Skeletal muscle satellite cell (primary cell): ENCODE data around the gene PAMR1.
A peak's percentile ranks its signal among the peaks of the same experiment; 100 is the strongest.

Source experiments
- H3K27me3 ChIP-seq: 2 replicates; pipeline ENCODE4 v1.7.0; 2013; ENCODE audit warnings: low read length; ENCODE audit not compliant: control insufficient read depth, insufficient read depth
- H3K36me3 ChIP-seq: 2 replicates; pipeline ENCODE4 v1.7.0; 2013; ENCODE audit warnings: mild to moderate bottlenecking, control low read depth, low read length; ENCODE audit not compliant: insufficient read depth
- H3K4me1 ChIP-seq: 2 replicates; pipeline ENCODE4 v1.7.0; 2013; ENCODE audit warnings: low read length; ENCODE audit not compliant: control insufficient read depth, insufficient read depth
- H3K4me2 ChIP-seq: 2 replicates; pipeline ENCODE4 v1.7.0; 2013; ENCODE audit warnings: mild to moderate bottlenecking, low read length
- H3K4me3 ChIP-seq: 2 replicates; pipeline ENCODE4 v1.7.0; 2013; ENCODE audit warnings: low read length
- H3K9ac ChIP-seq: 2 replicates; pipeline ENCODE4 v1.7.0; 2013; ENCODE audit warnings: mild to moderate bottlenecking, low read depth, low read length, moderate library complexity
- H3K9me3 ChIP-seq: replicated peaks from 2 replicates; pipeline ENCODE4 v1.7.0; 2013; ENCODE audit warnings: mild to moderate bottlenecking, control low read depth, low read length

PAMR1 gene

DNA sequence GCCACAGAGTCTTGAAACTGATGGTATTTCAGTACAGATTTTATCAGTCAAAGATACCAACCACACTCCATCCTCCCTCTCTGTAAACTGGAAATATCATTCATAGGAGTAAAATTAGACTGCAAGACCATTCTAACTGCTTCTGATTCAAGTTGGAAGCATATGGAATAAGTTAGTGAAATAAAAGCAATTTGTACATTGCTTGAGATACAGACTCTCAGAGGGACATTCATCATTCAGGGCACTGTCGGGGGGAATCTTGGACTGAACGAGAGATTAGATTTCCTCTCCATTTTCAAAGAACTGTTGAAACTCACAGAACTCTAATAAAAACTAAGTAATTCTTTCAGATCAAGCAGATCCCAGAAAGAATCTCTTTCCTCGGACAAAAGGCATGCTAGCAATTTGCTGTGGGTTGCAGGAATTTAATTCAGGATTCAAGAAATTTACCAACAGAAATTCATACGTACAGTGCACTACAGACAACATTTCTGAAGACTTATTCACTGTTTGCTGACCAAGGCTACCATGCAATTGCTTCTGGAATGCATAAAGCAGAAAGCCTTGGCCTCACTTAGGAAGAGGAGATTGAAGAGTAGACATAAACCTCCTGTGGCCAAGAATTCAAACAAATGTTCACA is 34.1 kb downstream of the PAMR1 start:
- Histone ChIP-seq H3K27me3 (no peaks in the 10 kb centered on the region), H3K4me3 (peak overlapping the region; percentile 30), H3K4me1 (peaks cover 19% of the 10 kb centered on the region), H3K9ac (peak overlapping the region; percentile 69), H3K4me2 (peak overlapping the region; percentile 61), H3K9me3 (no peaks in the 10 kb centered on the region), H3K36me3 (no peaks in the 10 kb centered on the region)

DNA sequence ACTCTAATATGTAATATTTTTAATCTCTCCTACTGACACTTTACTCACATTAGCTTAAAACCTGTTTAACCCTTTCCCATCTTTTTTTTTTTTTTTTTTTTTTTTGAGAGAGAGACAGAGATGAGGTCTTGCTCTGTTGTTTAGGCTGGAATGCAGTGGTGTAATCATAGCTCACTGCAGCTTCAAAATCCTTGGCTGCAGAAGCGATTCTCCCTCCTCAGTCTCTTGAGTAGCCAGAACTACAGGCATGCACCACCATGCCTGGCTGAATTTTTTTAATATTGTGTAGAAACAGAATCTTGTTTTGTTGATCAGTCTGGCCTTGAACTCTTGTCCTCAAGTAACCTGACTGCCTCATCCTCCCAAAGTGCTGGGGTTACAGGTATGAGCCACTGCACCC is 37.3 kb downstream of the PAMR1 start:
- Histone ChIP-seq H3K4me3 (no peak overlapping the region), H3K4me2 (no peak overlapping the region), H3K27me3 (no peaks in the 10 kb centered on the region), H3K9me3 (peaks cover 1% of the 10 kb centered on the region), H3K4me1 (peaks cover 45% of the 10 kb centered on the region), H3K36me3 (no peaks in the 10 kb centered on the region), H3K9ac (no peak overlapping the region)

DNA sequence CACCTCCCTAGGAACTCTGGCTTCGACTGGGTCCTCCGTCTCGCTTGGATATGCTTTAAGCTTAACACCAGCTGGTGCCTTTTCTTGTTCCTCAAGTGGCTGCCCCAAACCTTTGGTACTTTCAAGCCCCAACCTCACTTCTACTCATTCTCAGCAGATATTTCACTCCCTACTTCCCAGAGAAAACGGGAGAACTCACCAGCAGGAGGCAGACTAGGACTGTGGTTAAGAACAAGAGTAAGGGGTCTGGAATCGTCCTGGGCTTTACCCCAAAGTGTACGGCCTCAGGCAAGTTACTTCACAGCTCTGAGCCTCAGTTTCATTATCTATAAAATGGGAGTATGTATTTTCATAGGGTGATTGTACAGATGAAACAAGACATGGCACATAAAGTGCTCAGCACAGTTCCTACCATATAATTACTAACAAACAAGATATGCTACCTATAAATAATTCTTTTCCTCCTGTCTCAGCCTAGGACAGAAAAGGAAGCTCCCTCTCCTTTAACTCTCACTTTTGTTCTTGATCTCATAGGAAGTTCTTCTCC is 37.8 kb downstream of the PAMR1 start:
- Histone ChIP-seq H3K4me1 (peaks cover 45% of the 10 kb centered on the region), H3K9ac (no peak overlapping the region), H3K27me3 (no peaks in the 10 kb centered on the region), H3K4me3 (no peak overlapping the region), H3K9me3 (peaks cover 6% of the 10 kb centered on the region), H3K36me3 (no peaks in the 10 kb centered on the region), H3K4me2 (no peak overlapping the region)

DNA sequence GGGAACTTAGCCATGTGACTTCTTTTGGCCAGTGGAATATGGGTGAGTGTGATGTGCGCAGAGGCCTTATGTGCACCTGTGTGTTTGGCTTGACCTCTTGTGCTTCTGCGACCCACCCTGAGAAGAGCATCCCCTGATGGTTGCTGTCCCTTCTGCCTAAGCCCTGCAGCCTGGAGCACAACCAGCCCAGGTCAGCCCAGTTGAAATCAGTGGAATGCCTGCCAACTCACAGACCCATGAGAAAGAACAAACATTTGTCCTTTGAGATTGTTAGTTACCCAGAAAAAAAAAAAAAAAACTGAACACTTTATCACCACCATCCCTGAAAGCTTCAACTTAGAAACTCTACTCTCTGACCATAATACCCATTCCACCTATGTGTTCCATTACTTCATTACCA is 38.5 kb downstream of the PAMR1 start:
- Histone ChIP-seq H3K9ac (no peak overlapping the region), H3K4me3 (no peak overlapping the region), H3K4me1 (peaks cover 42% of the 10 kb centered on the region), H3K27me3 (no peaks in the 10 kb centered on the region), H3K4me2 (no peak overlapping the region), H3K9me3 (peaks cover 8% of the 10 kb centered on the region), H3K36me3 (no peaks in the 10 kb centered on the region)

DNA sequence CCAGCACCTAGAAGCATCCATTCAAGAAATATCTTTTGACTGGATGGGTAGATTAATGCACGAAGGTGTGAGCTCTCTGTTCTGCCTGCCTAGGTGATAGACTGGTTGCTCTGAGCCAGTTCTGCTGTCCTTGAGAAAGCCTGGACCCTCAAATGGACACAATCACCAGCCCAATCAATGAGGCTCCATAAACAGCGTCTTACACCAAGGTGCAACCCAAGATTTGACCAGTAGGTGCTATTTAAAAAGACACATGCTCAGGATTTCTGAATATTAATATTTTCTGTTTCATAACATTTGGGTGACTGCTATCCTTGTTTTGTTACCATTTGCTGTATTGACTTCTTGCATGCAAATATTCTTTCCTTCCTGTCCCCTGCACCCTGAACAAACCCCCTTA is 39.0 kb downstream of the PAMR1 start:
- H3K4me1 ChIP-seq: peaks cover 39% of the 10 kb centered on the region
- no peaks in the 10 kb centered on the region for H3K36me3 ChIP-seq
- H3K27me3 ChIP-seq: no peaks in the 10 kb centered on the region
- H3K4me3 ChIP-seq: no peak overlapping the region
- peaks cover 8% of the 10 kb centered on the region for H3K9me3 ChIP-seq
- H3K4me2 ChIP-seq: no peak overlapping the region
- no peak overlapping the region for H3K9ac ChIP-seq

DNA sequence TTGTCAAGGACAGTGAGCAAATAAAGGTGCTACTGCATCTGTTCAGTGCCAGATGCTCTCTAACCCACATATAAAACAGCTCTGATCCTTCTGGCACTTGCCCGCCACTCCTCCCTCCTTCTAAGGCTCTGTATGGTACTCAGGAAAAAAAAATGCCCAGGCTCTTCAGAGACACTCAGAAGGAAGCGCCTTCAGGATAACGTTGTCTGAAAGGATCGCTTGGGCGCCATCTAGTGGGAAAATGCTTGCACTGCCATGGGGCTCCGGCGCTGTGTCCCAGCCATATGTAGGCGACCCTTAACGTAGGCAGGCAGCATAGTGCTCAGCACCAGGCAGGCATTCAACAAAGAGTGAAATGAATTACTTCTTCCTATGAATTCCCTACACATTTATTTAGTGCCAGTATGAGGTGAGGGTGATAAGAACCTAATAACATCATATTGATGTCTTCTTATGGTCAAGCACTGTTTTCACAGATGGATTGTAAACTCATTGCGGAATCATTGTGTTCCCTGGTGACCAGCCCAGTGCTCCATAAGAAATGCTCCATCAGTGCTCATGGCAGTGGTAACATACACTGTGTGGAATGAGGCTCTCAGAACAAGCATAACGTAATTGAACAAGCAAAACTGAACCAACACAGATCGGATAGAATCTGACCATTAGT is 39.6 kb downstream of the PAMR1 start:
- Histone ChIP-seq H3K9me3 (peaks cover 8% of the 10 kb centered on the region), H3K4me2 (no peak overlapping the region), H3K36me3 (no peaks in the 10 kb centered on the region), H3K4me3 (no peak overlapping the region), H3K27me3 (no peaks in the 10 kb centered on the region), H3K9ac (peak overlapping the region; percentile 12), H3K4me1 (peaks cover 33% of the 10 kb centered on the region)

DNA sequence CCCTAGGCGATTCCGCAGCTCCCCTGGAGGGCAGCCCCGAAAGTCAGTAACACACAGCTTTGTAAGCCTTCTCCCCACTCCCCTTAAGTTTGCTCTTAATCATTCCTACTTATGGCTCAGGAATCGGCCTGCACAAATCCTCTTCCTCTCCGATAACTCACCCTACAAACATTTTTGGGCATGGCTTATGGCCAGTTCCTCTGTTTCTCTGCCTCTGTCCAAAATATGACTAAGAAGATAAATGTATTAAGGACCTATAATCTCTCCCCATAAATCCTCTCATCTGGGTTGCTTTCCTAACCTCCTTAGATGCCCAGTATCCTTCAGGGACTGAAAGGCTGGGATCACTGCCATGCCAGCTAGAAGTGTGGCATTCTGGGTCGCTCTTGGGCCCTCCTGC is 41.0 kb downstream of the PAMR1 start:
- Histone ChIP-seq H3K27me3 (no peaks in the 10 kb centered on the region), H3K4me1 (peaks cover 30% of the 10 kb centered on the region), H3K4me3 (no peak overlapping the region), H3K9ac (peak overlapping the region; percentile 49), H3K36me3 (no peaks in the 10 kb centered on the region), H3K9me3 (peaks cover 8% of the 10 kb centered on the region), H3K4me2 (peak overlapping the region; percentile 33)

DNA sequence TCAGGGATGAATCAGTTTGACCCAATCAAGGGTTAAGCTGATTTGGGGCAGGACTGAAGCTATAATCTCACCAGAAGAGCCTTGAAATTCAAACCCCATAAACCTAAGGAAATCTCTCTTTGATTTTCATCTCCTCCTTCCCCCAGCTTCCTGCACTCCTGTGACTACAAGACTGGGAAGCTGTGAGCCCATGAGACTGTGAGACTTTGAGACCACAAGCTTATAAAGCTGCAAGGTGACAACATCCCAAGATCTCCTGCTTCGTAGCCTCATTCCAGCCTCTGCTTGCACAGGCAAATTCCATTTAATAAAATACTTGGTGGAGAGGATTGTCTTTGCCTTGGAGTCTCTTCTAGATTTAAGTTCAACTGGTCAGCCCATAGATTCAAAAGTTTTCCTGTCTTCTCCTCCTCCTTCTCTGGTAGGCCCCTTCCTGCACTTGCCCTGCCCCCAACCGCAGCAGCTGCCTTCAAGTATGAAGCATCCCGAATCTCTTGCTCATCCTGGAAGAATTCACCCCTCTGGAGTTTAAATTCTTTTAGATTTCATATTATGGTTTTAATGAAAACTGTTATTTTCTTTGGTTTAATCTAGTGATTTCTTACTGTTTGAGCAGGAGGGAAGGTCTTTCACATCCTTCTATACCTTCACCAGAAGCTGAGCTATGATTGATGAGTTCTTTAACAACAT is 42.1 kb downstream of the PAMR1 start:
- H3K9ac ChIP-seq: peak overlapping the region; percentile 49
- H3K4me1 ChIP-seq: peaks cover 30% of the 10 kb centered on the region
- peak overlapping the region; percentile 36 for H3K4me3 ChIP-seq
- H3K27me3 ChIP-seq: peaks cover 5% of the 10 kb centered on the region
- no peaks in the 10 kb centered on the region for H3K36me3 ChIP-seq
- peaks cover 8% of the 10 kb centered on the region for H3K9me3 ChIP-seq
- H3K4me2 ChIP-seq: peak overlapping the region; percentile 25

DNA sequence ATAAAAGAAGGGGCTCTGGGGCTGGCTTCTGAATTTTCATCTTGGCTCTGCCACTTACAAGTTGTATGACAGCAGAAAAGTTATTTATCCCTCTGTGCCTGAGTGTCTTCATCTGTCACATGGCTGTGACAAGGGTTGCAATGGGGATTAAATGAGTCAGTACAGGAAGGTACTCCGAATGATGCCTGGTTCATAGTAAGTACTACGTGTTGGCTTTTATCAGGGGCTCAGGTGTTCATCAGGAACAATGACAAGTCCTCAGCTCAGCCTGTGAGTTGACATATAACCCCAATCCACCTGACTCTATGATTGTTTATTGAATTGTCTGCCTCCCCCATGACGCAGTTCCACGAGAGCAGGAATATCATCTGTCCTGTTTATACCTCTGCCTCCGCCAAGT is 45.7 kb downstream of the PAMR1 start:
- no peak overlapping the region for H3K9ac ChIP-seq
- no peak overlapping the region for H3K4me2 ChIP-seq
- H3K9me3 ChIP-seq: peaks cover 8% of the 10 kb centered on the region
- peaks cover 8% of the 10 kb centered on the region for H3K27me3 ChIP-seq
- H3K4me1 ChIP-seq: peaks cover 12% of the 10 kb centered on the region
- H3K4me3 ChIP-seq: no peak overlapping the region
- no peaks in the 10 kb centered on the region for H3K36me3 ChIP-seq

DNA sequence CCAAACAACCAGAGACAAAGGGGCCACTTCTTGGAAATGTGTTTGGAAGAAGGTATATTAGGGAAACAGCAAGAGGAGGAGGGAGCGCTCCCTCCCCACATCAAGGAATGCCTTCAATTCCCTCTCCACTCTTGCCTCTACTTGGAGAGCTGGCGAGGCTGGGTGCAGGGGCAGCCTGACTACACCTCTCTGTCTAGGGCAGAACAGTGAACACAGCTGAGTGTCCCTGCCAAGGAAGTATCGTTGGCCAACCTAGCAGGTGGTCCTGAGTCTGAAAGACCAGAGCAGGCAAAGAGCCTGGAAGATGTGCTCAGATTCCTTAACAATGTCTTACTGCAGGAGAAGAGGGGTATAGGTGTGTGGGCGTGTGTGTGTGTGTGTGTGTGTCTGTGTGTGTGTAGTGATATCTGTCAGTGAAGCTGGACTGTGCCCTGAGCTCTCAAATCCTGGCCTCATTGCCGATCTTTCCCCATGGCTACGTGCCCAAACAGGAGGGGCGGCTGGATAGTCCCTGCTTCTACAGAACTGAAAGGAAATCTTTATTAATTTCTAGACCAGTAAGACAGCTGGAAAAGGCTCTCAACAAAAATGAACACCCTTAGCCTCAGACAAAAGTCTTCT is 46.8 kb downstream of the PAMR1 start:
- Histone ChIP-seq H3K27me3 (peaks cover 8% of the 10 kb centered on the region), H3K4me1 (peaks cover under 1% of the 10 kb centered on the region), H3K9me3 (peaks cover 8% of the 10 kb centered on the region), H3K4me2 (no peak overlapping the region), H3K4me3 (no peak overlapping the region), H3K36me3 (no peaks in the 10 kb centered on the region), H3K9ac (no peak overlapping the region)

DNA sequence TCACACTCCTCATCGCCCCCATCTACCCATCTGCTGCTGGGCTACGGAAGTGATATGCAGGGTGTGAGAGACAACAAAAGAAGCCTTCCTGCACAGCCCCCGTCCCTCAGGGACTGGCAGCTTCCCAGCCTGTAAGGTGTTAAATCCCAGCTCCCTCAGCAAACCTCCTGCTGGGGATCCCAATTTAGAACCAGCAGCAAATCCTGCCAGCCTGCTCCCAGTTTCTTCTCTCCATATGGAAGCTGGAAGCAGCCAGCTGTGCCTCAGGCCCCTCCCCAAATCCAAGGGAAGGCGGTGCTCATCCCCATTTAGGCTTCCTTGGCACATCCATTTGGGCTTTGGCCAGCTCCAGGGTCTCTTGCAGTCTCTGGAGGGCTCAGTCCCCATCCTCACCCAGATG is 47.5 kb downstream of the PAMR1 start:
- H3K9me3 ChIP-seq: peaks cover 5% of the 10 kb centered on the region
- H3K4me3 ChIP-seq: no peak overlapping the region
- no peak overlapping the region for H3K9ac ChIP-seq
- no peaks in the 10 kb centered on the region for H3K36me3 ChIP-seq
- H3K4me2 ChIP-seq: no peak overlapping the region
- H3K27me3 ChIP-seq: peaks cover 8% of the 10 kb centered on the region
- no peaks in the 10 kb centered on the region for H3K4me1 ChIP-seq
